SK-N-SH (cell line): Measurements from ENCODE around the gene MS4A10. TPM values are rescaled to one million over a fixed set of nuclear protein-coding genes. Genes with fewer than 3 reads are reported as not detected.

Source experiments
- CTCF ChIA-PET: fragments of 300-600, 350-600 bp; formaldehyde crosslinking; extraction: SDS; loops from one replicate; lab custom pipeline; 2021; lab: Yijun Ruan, JAX
- POLR2A ChIA-PET: fragments of 350-600 bp; sonication (Branson Sonifier 250); formaldehyde crosslinking; extraction: SDS; loops from one replicate; lab custom pipeline; 2020; ENCODE audit warnings: antibody characterized with exemption, inconsistent platforms; lab: Yijun Ruan, JAX
- DNase-seq: peaks from one replicate; pipeline ENCODE4 v3.0.0; 2012
- H2AFZ ChIP-seq: fragments of 200-600 bp; sonication (generic); 2 replicates; pipeline ENCODE4 v1.8.1; 2016; ENCODE audit warnings: antibody characterized with exemption, mild to moderate bottlenecking, low read depth
- H3F3A ChIP-seq: fragments of 200-600 bp; sonication (generic); replicated peaks from 2 replicates; pipeline ENCODE3; 2016; ENCODE audit warnings: antibody characterized with exemption, mild to moderate bottlenecking; ENCODE audit not compliant: insufficient read depth
- H3K27ac ChIP-seq, 2 experiments: fragments of 200-500 bp in 1 of 2; fragments of 200-600 bp in 1 of 2; sonication (Bioruptor generic) in 1 of 2; sonication (generic), shearing (Covaris generic) in 1 of 2; 2 replicates each; pipeline versions ENCODE4 v1.5.1 to v1.6.1; 2014 to 2016; ENCODE audit warnings: low read depth in 2 of 2, inconsistent platforms in 1 of 2, low read length in 1 of 2, mild to moderate bottlenecking in 1 of 2, mixed read lengths in 1 of 2
- H3K27me3 ChIP-seq: fragments of 200-600 bp; sonication (generic), shearing (Covaris generic); 2 replicates; pipeline ENCODE4 v1.6.1; 2016; ENCODE audit warnings: mixed run types; ENCODE audit not compliant: insufficient read depth
- H3K36me3 ChIP-seq, 2 experiments: fragments of 200-500 bp in 1 of 2; fragments of 200-600 bp in 1 of 2; sonication (Bioruptor generic) in 1 of 2; sonication (generic) in 1 of 2; replicated peaks in 1 of 2; 2 replicates each; pipeline versions ENCODE3 to v1.5.1; 2014 to 2016; ENCODE audit warnings: low read length in 1 of 2, mild to moderate bottlenecking in 1 of 2; ENCODE audit not compliant: insufficient read depth in 2 of 2, control insufficient read depth in 1 of 2
- H3K4me1 ChIP-seq, 2 experiments: fragments of 200-500 bp in 1 of 2; fragments of 200-600 bp in 1 of 2; sonication (Bioruptor generic) in 1 of 2; sonication (generic), shearing (Covaris generic) in 1 of 2; 2 replicates each; pipeline versions ENCODE4 v1.5.1 to v1.6.1; 2014 to 2016; ENCODE audit warnings: low read depth in 1 of 2, low read length in 1 of 2, mixed run types in 1 of 2; ENCODE audit not compliant: insufficient read depth in 2 of 2, control insufficient read depth in 1 of 2
- H3K4me2 ChIP-seq: fragments of 200-600 bp; sonication (generic), shearing (Covaris generic); 2 replicates; pipeline ENCODE4 v1.6.1; 2017; ENCODE audit warnings: mixed run types
- H3K4me3 ChIP-seq, 2 experiments: fragments of 200-500 bp in 1 of 2; fragments of 200-600 bp in 1 of 2; sonication (Bioruptor generic) in 1 of 2; sonication (generic), shearing (Covaris generic) in 1 of 2; 2 replicates each; pipeline versions ENCODE4 v1.5.1 to v1.8.1; 2014 to 2016; ENCODE audit warnings: low read depth in 2 of 2, inconsistent platforms in 1 of 2, low read length in 1 of 2, mild to moderate bottlenecking in 1 of 2, mixed read lengths in 1 of 2, moderate library complexity in 1 of 2
- H3K79me2 ChIP-seq: fragments of 200-600 bp; sonication (generic); 2 replicates; pipeline ENCODE4 v1.8.1; 2017; ENCODE audit warnings: mild to moderate bottlenecking; ENCODE audit not compliant: insufficient read depth
- H3K9ac ChIP-seq: fragments of 200-600 bp; sonication (generic); 2 replicates; pipeline ENCODE4 v1.6.1; 2017; ENCODE audit warnings: mixed run types
- H3K9me2 ChIP-seq: fragments of 200-600 bp; sonication (generic); 2 replicates; pipeline ENCODE4 v1.6.1; 2017; ENCODE audit warnings: mixed run types
- H3K9me3 ChIP-seq: fragments of 200-600 bp; sonication (generic); 2 replicates; pipeline ENCODE4 v1.6.1; 2017; ENCODE audit warnings: mixed run types, mild to moderate bottlenecking, moderate library complexity
- H4K20me1 ChIP-seq: fragments of 200-600 bp; sonication (generic); 2 replicates; pipeline ENCODE4 v1.6.1; 2017; ENCODE audit warnings: mild to moderate bottlenecking, mixed run types; ENCODE audit not compliant: insufficient read depth
- CHD2 ChIP-seq: fragments of 150-350 bp; IDR thresholded peaks from 2 replicates; pipeline ENCODE4 v1.6.1; 2018; ENCODE audit warnings: low read length; ENCODE audit not compliant: partially characterized antibody
- CTCF ChIP-seq: fragments of 200-600 bp; sonication (generic); IDR thresholded peaks from 2 replicates; pipeline ENCODE4 v1.6.1; 2017; ENCODE audit warnings: antibody characterized with exemption, mild to moderate bottlenecking, moderate library complexity
- ELF1 ChIP-seq: IDR thresholded peaks from 2 replicates; pipeline ENCODE4 v1.4.0; 2012
- EP300 ChIP-seq, 2 experiments: IDR thresholded peaks; 2 replicates each; pipeline versions ENCODE4 v1.4.0 to v1.6.1; 2012; ENCODE audit warnings: borderline replicate concordance in 1 of 2, low read depth in 1 of 2, low read length in 1 of 2
- EZH2phosphoT487 ChIP-seq: fragments of 200-600 bp; sonication (generic); IDR thresholded peaks from 2 replicates; pipeline ENCODE4 v1.6.1; 2017; ENCODE audit warnings: low read depth, mixed run types, mild to moderate bottlenecking, antibody characterized with exemption, moderate library complexity, borderline replicate concordance
- FOSL2 ChIP-seq: IDR thresholded peaks from 2 replicates; pipeline ENCODE4 v1.4.0; 2012; ENCODE audit warnings: low read depth, mild to moderate bottlenecking, moderate library complexity, borderline replicate concordance
- FOXJ3 ChIP-seq: sonication (generic); formaldehyde crosslinking; IDR thresholded peaks from 2 replicates; pipeline ENCODE4 v1.5.1; 2020; ENCODE audit warnings: mild to moderate bottlenecking, missing genetic modification reagents
- FOXM1 ChIP-seq: IDR thresholded peaks from 2 replicates; pipeline ENCODE4 v1.4.0; 2012; ENCODE audit warnings: low read depth, mild to moderate bottlenecking
- GATA2 ChIP-seq: sonication (generic); formaldehyde crosslinking; IDR thresholded peaks from 2 replicates; pipeline ENCODE4 v1.5.0; 2020; ENCODE audit warnings: mild to moderate bottlenecking, missing genetic modification reagents
- JUND ChIP-seq: IDR thresholded peaks from 2 replicates; pipeline ENCODE4 v1.4.0; 2012
- MXI1 ChIP-seq: IDR thresholded peaks from 2 replicates; pipeline ENCODE4 v1.6.1; 2012; ENCODE audit warnings: mild to moderate bottlenecking, low read depth, low read length, improper control_type of control experiment
- PBX3 ChIP-seq: IDR thresholded peaks from 2 replicates; pipeline ENCODE4; 2012
- POLR2AphosphoS5 ChIP-seq: IDR thresholded peaks from 2 replicates; pipeline ENCODE4 v1.6.1; 2012; ENCODE audit warnings: low read depth, low read length
- RCOR1 ChIP-seq: fragments of 150-350 bp; IDR thresholded peaks from 2 replicates; pipeline ENCODE4 v1.6.1; 2017; ENCODE audit warnings: antibody characterized with exemption, low read length
- REST ChIP-seq: IDR thresholded peaks from 2 replicates; pipeline ENCODE4 v1.6.1; 2012; ENCODE audit warnings: mild to moderate bottlenecking, low read depth, low read length, moderate library complexity
- RFX5 ChIP-seq: IDR thresholded peaks from 2 replicates; pipeline ENCODE4 v1.6.1; 2012; ENCODE audit warnings: mild to moderate bottlenecking, improper control_type of control experiment, low read length
- SMC3 ChIP-seq: IDR thresholded peaks from 2 replicates; pipeline ENCODE4 v1.6.1; 2012; ENCODE audit warnings: low read depth, low read length, improper control_type of control experiment
- TCF12 ChIP-seq: IDR thresholded peaks from 2 replicates; pipeline ENCODE4 v1.4.0; 2012
- YY1 ChIP-seq: IDR thresholded peaks from 2 replicates; pipeline ENCODE4 v1.4.0; 2012; ENCODE audit warnings: low read depth, mild to moderate bottlenecking
- ZBTB33 ChIP-seq: IDR thresholded peaks from 2 replicates; pipeline ENCODE4 v1.4.0; 2012; ENCODE audit warnings: low read depth, borderline replicate concordance
- WGBS: methylation state at CpG from one replicate; pipeline ENCODE4 v1.1.6; 2017; ENCODE audit warnings: low lambda C conversion rate; 5-methylcytosine and 5-hydroxymethylcytosine counted together
- polyA plus RNA-seq, 3 experiments: library from polyadenylated mRNA; depleted of rRNA; stranded (reverse); fragments of >200 nt; gene quantifications; 2 replicates each; pipeline ENCODE4 v1.2.3, GENCODE V29; 2012

The MS4A10 gene
- not detected in 2 replicates for polyA plus RNA-seq (2012; rRNA removed)
- not detected in 2 replicates for polyA plus RNA-seq (2012; cell fraction: cytosol; rRNA removed)
- not detected in 2 replicates for polyA plus RNA-seq (2012; cell fraction: nucleus; rRNA removed)

- DNase-seq: no peak
- Histone ChIP-seq H4K20me1 (no peaks in the 10 kb centered on the region), H2AFZ (no peak within 1 kb of the TSS), H3K4me3 (no peak within 1 kb of the TSS), H3K9ac (no peak within 1 kb of the TSS), H3K9me2 (no peaks in the 10 kb centered on the region), H3K27me3 (no peaks in the 10 kb centered on the region), H3K9me3 (no peaks in the 10 kb centered on the region), H3K4me1 (no peaks in the 10 kb centered on the region), H3F3A (no peaks in the 10 kb centered on the region), H3K79me2 (no peaks in the 10 kb centered on the region), H3K4me2 (no peak within 1 kb of the TSS), H3K36me3 (no peaks in the 10 kb centered on the region), H3K27ac (no peak within 1 kb of the TSS)
- WGBS: 29% methylated on average over 7 of the region's 9 CpGs
- TF ChIP-seq POLR2AphosphoS5 (no peak), RCOR1 (no peak), MXI1 (no peak), FOXJ3 (CRISPR knock-in tag) (no peak), FOSL2 (no peak), FOXM1 (no peak), CTCF (no peak), RFX5 (no peak), CHD2 (no peak), REST (no peak), TCF12 (no peak), SMC3 (no peak), ZBTB33 (no peak), PBX3 (no peak), GATA2 (CRISPR knock-in tag) (no peak), YY1 (no peak), EZH2phosphoT487 (no peak), JUND (no peak), ELF1 (no peak), EP300 (IDR thresholded peaks at IDR 0.05; ENCODE audit: borderline replicate concordance in 1 of 2, low read depth in 1 of 2, low read length in 1 of 2) (no peak)
- ChIA-PET POLR2A (no interaction called here), CTCF (interaction anchor here (0.7 to 1.0 kb wide), 2 partner anchors 14 to 46 kb away, joined by 3 read pairs; no protein-coding TSS in a partner anchor)
These were observed at the start of gene MS4A10 for GRCh38 chr11:60785136-60785535. TSS of gene MS4A10 (plus strand) at chr11:60785333. CDS start at chr11:60790336, 5,003 bp downstream.
